Measurements from ENCODE around the gene PXT1.

The PXT1 gene

DNA sequence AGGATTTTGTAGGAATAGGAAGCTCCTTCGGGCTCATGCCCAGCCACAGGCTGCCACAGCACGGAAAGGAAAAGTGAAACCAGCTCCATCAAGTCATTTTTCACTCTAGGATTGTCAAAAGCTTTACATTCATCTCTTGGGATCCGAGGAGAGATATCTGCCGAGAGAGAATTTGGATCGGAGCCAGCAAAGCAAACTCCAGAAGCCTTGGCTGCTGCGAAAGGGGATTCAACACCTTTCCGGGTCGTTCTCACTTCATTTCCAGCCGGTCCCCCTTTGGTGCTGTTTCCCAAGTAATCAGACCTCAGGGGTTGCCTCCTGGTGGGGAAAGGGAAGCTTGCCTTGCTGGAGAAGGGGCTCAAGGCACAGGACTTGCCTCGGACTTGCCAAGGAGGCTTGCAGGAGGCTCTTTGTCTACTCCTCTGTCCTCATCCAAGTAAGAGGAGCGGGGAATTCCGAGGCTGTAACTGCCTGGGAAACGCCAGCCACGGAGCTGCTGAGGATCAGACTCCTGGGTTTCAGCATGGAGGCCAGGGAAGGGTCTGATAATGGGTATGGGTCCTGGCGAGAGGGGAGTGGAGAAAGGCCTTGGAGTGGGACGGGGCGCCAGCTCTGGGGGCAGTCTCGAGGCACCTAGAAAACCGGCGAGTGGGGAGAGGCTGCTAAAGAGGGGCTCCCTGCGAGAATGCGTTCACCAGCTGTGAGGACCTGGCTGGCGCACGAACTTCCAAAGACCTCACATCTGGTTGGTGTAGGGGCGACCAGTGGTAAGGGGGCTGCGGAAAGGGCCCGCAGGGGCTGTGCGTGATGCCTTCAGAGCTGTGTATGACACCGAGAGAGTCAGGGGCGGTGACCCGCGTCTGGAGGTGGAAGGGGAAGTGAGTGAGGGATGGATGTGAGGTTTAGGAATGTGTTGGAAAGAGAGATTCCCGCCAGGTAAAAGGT lies 55.9 kb downstream of the PXT1 start:
- no peak overlapping the region for H3K27ac Mint-ChIP-seq
- H3K4me1 Mint-ChIP-seq: peaks cover 20% of the 10 kb centered on the region

DNA sequence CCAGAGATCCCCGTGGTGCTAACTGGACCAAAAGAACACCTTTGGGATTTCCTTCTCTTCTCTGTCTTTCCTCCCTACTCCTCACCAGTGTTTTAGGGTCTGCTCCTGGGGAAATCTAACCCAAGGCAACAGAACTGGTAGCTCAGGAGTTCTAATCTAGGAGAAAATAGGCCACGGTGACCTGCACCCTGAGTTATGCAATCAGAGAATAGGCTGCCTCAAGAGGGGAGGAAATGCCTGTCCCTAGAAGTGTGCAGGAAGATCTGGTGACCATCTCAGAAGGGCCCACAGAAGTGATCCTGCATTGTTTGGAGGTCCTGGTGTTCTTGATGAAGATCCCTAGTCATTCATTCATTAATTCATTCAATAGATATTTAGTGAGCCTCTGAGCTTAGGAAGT lies 58.6 kb downstream of the PXT1 start:
- TF ChIP-seq, protein P1, sequence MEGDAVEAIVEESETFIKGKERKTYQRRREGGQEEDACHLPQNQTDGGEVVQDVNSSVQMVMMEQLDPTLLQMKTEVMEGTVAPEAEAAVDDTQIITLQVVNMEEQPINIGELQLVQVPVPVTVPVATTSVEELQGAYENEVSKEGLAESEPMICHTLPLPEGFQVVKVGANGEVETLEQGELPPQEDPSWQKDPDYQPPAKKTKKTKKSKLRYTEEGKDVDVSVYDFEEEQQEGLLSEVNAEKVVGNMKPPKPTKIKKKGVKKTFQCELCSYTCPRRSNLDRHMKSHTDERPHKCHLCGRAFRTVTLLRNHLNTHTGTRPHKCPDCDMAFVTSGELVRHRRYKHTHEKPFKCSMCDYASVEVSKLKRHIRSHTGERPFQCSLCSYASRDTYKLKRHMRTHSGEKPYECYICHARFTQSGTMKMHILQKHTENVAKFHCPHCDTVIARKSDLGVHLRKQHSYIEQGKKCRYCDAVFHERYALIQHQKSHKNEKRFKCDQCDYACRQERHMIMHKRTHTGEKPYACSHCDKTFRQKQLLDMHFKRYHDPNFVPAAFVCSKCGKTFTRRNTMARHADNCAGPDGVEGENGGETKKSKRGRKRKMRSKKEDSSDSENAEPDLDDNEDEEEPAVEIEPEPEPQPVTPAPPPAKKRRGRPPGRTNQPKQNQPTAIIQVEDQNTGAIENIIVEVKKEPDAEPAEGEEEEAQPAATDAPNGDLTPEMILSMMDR (IDR thresholded peaks at IDR 0.05): no peak
- Mint-ChIP-seq H3K36me3 (ENCODE audit: low read depth) (no peaks in the 10 kb centered on the region), H3K4me3 (no peak overlapping the region), H3K27ac (no peak overlapping the region), H3K4me1 (peaks cover 20% of the 10 kb centered on the region), H3K9me3 (no peaks in the 10 kb centered on the region), H3K27me3 (ENCODE audit: low read depth, poor library complexity) (peaks cover 67% of the 10 kb centered on the region)
- no peak for DNase-seq

More for the DNA sequence above, 55.9 kb downstream of the PXT1 start:
- Mint-ChIP-seq H3K36me3 (ENCODE audit: low read depth) (no peaks in the 10 kb centered on the region), H3K9me3 (no peaks in the 10 kb centered on the region), H3K27me3 (ENCODE audit: low read depth, poor library complexity) (peaks cover 85% of the 10 kb centered on the region), H3K4me3 (peak overlapping the region; percentile 84)
- TF ChIP-seq, protein P1 (IDR thresholded peaks at IDR 0.05): no peak
- DNase-seq: peak; percentile 27

DNA sequence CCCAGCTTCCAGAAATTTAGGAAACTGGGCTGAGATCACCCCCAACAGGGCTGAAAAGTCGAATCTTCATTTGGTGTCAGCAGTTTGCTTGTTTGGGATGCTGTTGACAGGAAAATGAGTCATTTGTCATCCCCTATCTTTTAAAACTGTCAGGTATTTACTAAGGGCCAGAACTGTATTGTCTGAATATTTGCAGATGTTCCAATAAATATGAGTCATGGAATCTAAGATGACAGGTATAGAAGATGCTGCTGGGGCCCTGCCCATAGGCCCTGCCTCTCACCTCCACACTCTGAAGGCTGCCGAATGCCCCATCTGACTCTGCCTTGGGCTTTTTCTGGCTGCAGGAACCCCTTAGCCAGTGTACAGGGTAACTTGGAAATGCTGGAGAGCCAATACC lies 59.0 kb downstream of the PXT1 start:
- DNase-seq: no peak
- H3K27ac Mint-ChIP-seq: no peak overlapping the region
- peaks cover 25% of the 10 kb centered on the region for H3K4me1 Mint-ChIP-seq
- H3K27me3 Mint-ChIP-seq (ENCODE audit: low read depth, poor library complexity): peaks cover 67% of the 10 kb centered on the region
- H3K9me3 Mint-ChIP-seq: no peaks in the 10 kb centered on the region
- TF ChIP-seq, protein P1 (IDR thresholded peaks at IDR 0.05): no peak
- no peak overlapping the region for H3K4me3 Mint-ChIP-seq
- no peaks in the 10 kb centered on the region for H3K36me3 Mint-ChIP-seq (ENCODE audit: low read depth)

DNA sequence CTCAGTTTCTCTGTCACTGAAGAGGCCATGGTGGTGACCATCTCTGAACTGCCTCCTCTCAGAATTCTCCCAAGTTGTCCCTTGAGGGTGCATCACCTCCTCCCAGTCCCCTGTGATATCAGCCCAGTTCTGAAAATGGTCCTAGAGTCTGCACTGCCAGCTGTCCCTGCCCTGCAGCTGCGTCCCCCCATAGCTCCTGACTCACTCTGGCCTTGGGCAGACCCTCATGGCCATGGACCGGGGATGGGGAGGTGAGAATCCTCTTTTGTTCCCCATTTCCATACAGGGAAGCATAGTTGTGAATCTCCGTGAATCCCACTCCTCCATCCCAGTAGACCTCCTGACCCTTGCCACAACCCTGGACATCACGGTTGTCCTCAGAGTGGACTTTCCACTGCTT lies 59.7 kb downstream of the PXT1 start:
- no peak overlapping the region for H3K4me3 Mint-ChIP-seq

DNA sequence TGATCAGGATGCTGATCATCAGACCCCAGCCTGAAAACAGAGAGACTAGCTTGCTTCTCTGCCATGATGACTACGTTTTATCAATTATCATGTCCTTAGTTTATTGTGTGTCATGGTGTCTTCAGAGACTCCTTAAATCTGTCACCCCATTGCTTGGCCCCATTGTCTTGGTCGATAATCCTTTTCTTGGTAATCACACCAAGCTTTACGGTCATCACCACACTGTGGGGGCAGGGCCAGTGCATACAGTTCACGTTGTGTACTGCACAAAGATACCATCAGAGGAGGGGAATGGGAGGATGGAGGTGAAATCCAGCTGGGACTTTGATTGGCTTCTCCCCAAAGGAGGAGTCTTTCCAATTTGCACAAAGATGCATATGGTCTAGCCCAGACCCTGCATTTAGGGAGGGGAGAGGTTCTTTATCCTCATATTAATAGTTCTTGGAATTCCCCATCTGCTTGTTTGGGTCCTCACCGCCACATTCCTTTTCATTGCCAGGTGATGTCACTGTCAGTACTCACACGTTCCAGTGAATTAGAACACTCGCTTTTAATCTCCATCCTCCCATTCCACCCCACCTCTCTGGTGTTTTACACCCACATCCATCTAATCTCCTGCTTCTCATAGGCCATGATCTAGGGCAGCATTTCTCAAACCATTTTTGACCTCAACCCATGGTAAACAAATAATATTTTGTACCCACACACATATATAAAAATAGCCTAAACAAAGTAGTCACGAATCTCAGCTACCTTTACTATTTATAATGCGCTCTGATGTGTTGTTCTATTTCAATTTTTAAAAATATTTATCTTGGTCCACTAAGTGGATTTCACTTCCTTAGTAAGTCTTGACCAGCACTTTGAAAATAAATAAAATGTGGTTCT lies 60.9 kb downstream of the PXT1 start:
- TF ChIP-seq, protein P1 (IDR thresholded peaks at IDR 0.05): no peak
- H3K27ac Mint-ChIP-seq: no peak overlapping the region
- no peak overlapping the region for H3K4me3 Mint-ChIP-seq
- no peaks in the 10 kb centered on the region for H3K36me3 Mint-ChIP-seq (ENCODE audit: low read depth)
- DNase-seq: no peak
- peaks cover 29% of the 10 kb centered on the region for H3K4me1 Mint-ChIP-seq
- H3K27me3 Mint-ChIP-seq (ENCODE audit: low read depth, poor library complexity): peaks cover 49% of the 10 kb centered on the region
- H3K9me3 Mint-ChIP-seq: no peaks in the 10 kb centered on the region

More for the DNA sequence above, 59.7 kb downstream of the PXT1 start:
- peaks cover 30% of the 10 kb centered on the region for H3K4me1 Mint-ChIP-seq
- H3K36me3 Mint-ChIP-seq (ENCODE audit: low read depth): no peaks in the 10 kb centered on the region
- no peak for DNase-seq
- H3K27ac Mint-ChIP-seq: no peak overlapping the region
- no peaks in the 10 kb centered on the region for H3K9me3 Mint-ChIP-seq
- peaks cover 62% of the 10 kb centered on the region for H3K27me3 Mint-ChIP-seq (ENCODE audit: low read depth, poor library complexity)
- TF ChIP-seq, protein P1 (IDR thresholded peaks at IDR 0.05): no peak
